GM19438 (cell line): ENCODE measurements around the gene F8A2.
A peak's percentile ranks its signal among the peaks of the same experiment; 100 is the strongest.
"Not testable (repeated sequence)": the region's sequence is repeated elsewhere in the genome, so short reads cannot be mapped to it uniquely, and the experiment has no call there.

ENCODE experiments used
- ATAC-seq: cut with Tn5 transposase; IDR thresholded peaks from one replicate; pipeline ENCODE4 v1.9.1; 2021; ENCODE audit warnings: low read depth; ENCODE audit not compliant: unreplicated experiment

The F8A2 gene

DNA sequence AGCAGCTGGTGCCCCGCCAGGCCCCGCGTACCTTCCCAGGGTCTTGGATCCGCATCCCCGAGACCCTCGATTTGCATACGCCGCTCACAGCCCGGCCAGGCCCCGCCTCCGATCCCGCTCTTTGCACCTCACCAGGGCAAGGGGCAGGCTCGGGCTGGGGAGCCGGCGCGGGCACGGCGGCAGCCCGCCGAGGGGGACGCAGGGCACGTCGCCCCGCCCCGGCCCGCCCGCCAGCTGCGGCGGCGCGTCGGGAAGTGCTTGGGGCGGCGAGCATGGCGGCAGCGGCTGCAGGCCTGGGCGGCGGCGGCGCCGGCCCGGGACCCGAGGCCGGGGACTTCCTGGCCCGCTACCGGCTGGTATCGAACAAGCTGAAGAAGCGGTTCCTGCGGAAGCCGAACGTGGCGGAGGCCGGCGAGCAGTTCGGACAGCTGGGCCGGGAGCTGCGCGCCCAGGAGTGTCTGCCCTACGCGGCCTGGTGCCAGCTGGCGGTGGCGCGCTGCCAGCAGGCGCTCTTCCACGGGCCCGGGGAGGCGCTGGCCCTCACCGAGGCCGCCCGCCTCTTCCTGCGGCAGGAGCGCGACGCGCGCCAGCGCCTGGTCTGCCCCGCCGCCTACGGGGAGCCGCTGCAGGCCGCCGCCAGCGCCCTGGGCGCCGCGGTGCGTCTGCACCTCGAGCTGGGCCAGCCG lies at the start of gene F8A2:
TSS of gene F8A2 (plus strand) at position 253 of the 686 bp plus-strand sequence. CDS start at position 273, 20 bp downstream.
- peak; percentile 74 for ATAC-seq

- no peak for ATAC-seq
These were observed 48.3 kb upstream of the F8A2 start for GRCh38 chrX:155333544-155334100.

GRCh38 chrX:155334486-155335336 lies 47.2 kb upstream of the F8A2 start, which contains the start of gene CLIC2:
Gene CLIC2, minus strand, starts transcription at chrX:155334614. Its CDS starts 187 bp downstream, at chrX:155334427.
- no peak for ATAC-seq

DNA sequence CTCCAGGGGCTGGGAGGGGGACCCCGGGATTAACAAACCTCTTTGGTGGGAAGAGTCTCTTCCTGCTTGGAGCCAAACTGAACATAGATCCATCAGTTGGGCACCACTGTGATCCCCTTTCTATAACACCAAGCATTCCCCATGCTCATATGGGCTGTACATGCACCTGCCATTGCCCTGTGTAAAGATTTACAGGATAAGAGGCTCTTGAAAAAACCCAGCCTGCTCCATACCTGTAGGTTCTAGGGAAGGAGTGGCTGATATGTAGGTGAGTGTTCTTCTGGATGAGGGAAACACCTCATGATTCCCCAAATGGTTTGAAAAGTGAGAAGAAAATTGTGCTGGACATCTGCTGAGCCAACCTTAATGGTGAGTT lies 46.6 kb upstream of the F8A2 start:
- ATAC-seq = not testable (repeated sequence)

DNA sequence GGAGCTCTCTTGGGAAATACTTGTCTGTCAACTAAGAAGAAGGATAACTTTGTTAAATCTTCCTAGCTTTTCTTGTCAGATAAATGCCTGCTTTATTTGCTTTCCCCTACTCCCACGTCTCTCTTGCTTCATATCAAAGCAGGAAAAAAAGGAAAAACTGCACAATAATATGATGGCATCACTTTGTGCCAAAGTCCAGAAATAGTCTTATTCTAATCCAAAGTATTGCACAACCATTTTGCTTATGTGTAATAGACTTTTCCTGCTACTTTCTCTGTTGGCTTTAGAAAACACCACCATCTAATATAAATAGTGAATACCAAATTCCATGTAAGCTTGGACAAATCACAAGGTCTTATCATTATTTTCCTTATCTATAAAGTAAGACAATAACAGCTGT lies 36.2 kb upstream of the F8A2 start:
- ATAC-seq = not testable (repeated sequence)

DNA sequence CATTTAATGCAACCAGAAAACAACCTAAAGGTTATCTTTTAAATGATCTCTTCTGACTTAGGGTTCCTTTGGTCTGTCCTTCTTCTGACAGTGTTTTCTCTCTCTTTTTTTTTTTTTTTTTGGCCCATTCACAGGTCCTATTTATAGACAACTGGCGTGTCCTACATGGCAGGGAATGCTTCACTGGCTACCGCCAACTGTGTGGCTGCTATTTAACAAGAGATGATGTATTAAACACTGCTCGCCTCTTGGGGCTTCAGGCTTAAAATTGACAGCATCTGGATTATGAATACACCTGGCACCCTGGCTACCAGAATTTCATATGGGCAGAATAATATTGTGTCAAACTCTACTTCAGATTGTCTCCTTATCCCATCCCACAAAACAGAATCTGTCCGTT lies 32.4 kb upstream of the F8A2 start:
- ATAC-seq = not testable (repeated sequence)

DNA sequence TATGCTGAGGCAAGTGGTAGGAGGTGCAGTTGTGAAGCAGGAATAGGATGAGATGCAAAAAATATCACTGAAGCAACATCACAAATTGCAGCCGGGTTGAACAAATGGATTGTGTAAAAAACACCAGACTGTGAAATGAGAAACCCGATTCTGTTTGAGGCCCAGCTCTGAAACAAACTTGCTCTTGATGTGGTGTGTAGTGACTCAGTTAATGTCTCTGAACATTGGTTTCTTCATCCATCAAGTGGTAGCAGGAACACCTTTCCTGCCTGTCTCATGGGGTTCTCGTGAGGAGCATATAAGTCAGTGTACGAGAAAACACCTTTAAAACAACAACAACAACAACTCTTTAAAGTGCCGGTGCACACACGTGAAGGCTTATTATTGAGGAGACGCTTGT lies 18.2 kb upstream of the F8A2 start:
- ATAC-seq = not testable (repeated sequence)

- ATAC-seq = peak; percentile 63
These were observed 8.0 kb upstream of the F8A2 start for GRCh38 chrX:155373777-155374458.

DNA sequence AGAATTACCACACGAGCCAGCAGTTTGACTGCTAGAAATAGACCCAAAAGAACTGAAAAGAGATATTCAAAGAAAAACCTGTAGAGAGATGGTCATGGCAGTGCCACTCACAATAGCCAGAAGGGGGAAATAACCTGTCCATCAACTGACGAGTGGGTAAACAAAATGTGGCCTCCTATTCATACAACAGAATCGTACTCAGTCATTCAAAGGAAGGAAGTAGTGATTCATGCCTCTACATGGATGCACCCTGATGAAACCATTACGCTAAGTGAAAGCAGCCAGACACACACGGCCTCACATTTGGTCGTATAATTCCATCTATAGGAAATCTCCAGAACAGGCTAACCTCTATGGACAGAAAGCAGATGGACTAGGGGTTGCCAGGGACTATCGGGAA lies 2.1 kb upstream of the F8A2 start:
- not testable (repeated sequence) for ATAC-seq

- ATAC-seq = peak; percentile 50
These were observed 653 bp downstream of the F8A2 start for GRCh38 chrX:155382529-155382967.

DNA sequence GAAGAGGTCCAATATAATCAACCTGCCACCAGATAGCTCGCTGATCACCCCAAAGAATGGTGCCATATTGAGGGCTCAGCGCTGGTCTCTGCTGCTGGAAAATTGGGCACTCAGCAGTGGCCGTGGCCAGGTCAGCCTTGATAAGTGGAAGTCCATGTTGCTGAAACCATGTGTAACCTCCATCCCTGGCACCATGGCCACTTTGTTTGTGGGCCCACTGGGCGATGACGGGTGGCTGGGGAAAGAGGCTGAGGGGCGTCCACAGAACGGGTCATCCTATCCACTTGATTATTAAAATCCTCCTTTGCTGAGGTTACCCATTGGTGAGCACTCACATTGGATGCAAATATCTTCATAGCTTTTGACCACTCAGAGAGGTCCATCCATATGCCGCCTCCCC lies 7.7 kb downstream of the F8A2 start:
- no peak for ATAC-seq

DNA sequence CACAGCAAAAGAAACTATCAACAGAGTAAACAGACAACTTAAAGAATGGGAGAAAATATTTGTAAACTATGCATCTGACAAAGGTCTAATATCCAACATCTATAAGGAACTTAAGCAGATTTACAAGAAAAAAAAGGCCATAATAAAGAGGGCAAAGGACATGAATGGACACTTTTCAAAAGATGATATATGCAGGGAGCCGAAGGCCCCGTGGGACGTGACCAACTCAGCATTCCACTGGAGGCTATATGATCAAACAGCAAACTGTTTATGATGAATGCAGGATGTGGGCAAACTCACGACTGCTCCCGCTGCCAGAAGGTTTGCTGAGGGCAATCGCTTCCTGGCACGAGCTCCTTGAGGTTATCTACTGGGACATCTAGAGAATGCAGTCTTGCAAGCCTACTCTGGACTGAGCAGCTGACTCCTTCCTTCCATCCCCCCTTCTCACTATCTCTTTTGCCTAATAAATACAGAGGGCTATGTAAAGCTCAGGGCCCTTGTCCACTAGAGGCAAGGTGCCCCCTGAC lies 12.9 kb downstream of the F8A2 start:
- ATAC-seq = not testable (repeated sequence)

DNA sequence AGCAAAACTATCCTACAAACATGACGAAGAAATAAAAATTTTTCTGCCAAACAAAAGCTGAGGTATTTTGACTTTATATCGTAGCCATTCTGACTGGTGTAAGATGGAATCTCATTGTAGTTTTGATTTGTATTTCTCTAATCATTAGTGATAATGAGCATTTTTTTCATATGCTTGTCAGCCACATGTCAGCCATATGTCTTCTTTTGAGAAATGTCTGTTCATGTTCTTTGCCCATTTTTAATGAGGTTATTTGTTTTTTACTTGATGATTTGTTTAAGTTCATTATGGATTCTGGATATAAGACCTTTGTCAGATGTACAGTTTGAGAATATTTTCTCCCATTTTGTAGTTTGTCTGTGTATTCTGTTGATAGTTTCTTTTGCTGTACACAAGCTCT lies 24.5 kb downstream of the F8A2 start:
- ATAC-seq = no peak

GRCh38 chrX:155417769-155418168 lies 35.9 kb downstream of the F8A2 start:
- ATAC-seq = no peak
